HL-60 (cell line): ENCODE data around the gene EIF2AK3.

ENCODE experiments used
- CTCF ChIP-seq: IDR thresholded peaks from one replicate; pipeline ENCODE4 v1.5.1; 2011; ENCODE audit warnings: low read length, control low read depth, inconsistent platforms; ENCODE audit not compliant: insufficient read depth
- REST ChIP-seq: IDR thresholded peaks from 2 replicates; pipeline ENCODE4 v1.6.1; 2012; ENCODE audit warnings: low read depth; ENCODE audit not compliant: insufficient replicate concordance

- TF ChIP-seq REST (no peak), CTCF (no peak)
Measured at GRCh38 chr2:88596141-88596830, 31.0 kb downstream of the EIF2AK3 start.
